Mesenchymal stem cell (in vitro differentiated cells and primary cell): ENCODE results near the gene ST7.
A peak's percentile ranks its signal among the peaks of the same experiment; 100 is the strongest.

Experiments
- DNase-seq: peaks from one replicate; pipeline ENCODE4 v3.0.0-alpha.2; 2013
- H2AFZ ChIP-seq: one replicate; pipeline ENCODE4 v1.6.1; 2013; ENCODE audit warnings: low read depth, mild to moderate bottlenecking, control low read depth, inconsistent platforms, low read length, moderate library complexity
- H2AK5ac ChIP-seq: 2 replicates; pipeline ENCODE4 v1.6.1; 2013; ENCODE audit warnings: low read length, moderate library complexity, mild to moderate bottlenecking, inconsistent platforms; ENCODE audit not compliant: severe bottlenecking
- H2BK120ac ChIP-seq: one replicate; pipeline ENCODE4 v1.6.1; 2013; ENCODE audit warnings: low read depth, mild to moderate bottlenecking, inconsistent platforms, low read length, moderate library complexity
- H2BK12ac ChIP-seq, 2 experiments: one replicate each; pipeline ENCODE4 v1.6.1; 2013; ENCODE audit warnings: inconsistent platforms in 2 of 2, low read length in 2 of 2, mild to moderate bottlenecking in 2 of 2, moderate library complexity in 2 of 2, control low read depth in 1 of 2
- H2BK15ac ChIP-seq: one replicate; pipeline ENCODE4 v1.6.1; 2013; ENCODE audit warnings: mild to moderate bottlenecking, low read depth, inconsistent platforms; ENCODE audit not compliant: poor library complexity, severe bottlenecking
- H2BK5ac ChIP-seq: 2 replicates; pipeline ENCODE4 v1.6.1; 2013; ENCODE audit warnings: low read depth, mild to moderate bottlenecking, low read length, control low read depth, inconsistent platforms; ENCODE audit not compliant: poor library complexity, severe bottlenecking
- H3K14ac ChIP-seq, 2 experiments: one replicate each; pipeline ENCODE4 v1.6.1; 2013; ENCODE audit warnings: inconsistent platforms in 2 of 2, low read length in 2 of 2, control low read depth in 1 of 2, mild to moderate bottlenecking in 1 of 2, moderate library complexity in 1 of 2
- H3K18ac ChIP-seq, 2 experiments: one replicate each; pipeline ENCODE4 v1.6.1; 2013; ENCODE audit warnings: inconsistent platforms in 2 of 2, low read length in 2 of 2, control low read depth in 1 of 2, low read depth in 1 of 2, mild to moderate bottlenecking in 1 of 2
- H3K23ac ChIP-seq, 2 experiments: one replicate each; pipeline ENCODE4 v1.6.1; 2013; ENCODE audit warnings: inconsistent platforms in 2 of 2, low read length in 2 of 2, mild to moderate bottlenecking in 2 of 2, moderate library complexity in 2 of 2, control low read depth in 1 of 2
- H3K27ac ChIP-seq: 2 replicates; pipeline ENCODE4 v1.5.1; 2013; ENCODE audit warnings: mild to moderate bottlenecking, moderate library complexity, low read length, control low read depth, inconsistent platforms; ENCODE audit not compliant: poor library complexity, severe bottlenecking
- H3K27me3 ChIP-seq, 2 experiments: 2 replicates each; pipeline versions ENCODE4 v1.6.1 to v1.7.0; 2013; ENCODE audit warnings: low read length in 2 of 2, mild to moderate bottlenecking in 2 of 2, moderate library complexity in 2 of 2, control low read depth in 1 of 2, inconsistent platforms in 1 of 2; ENCODE audit not compliant: control insufficient read depth in 1 of 2, insufficient read depth in 1 of 2
- H3K36me3 ChIP-seq, 2 experiments: 2 replicates each; pipeline versions ENCODE4 v1.6.1 to v1.7.0; 2013; ENCODE audit warnings: low read length in 2 of 2, control low read depth in 1 of 2, inconsistent platforms in 1 of 2, low read depth in 1 of 2, mild to moderate bottlenecking in 1 of 2; ENCODE audit not compliant: insufficient read depth in 2 of 2, control insufficient read depth in 1 of 2
- H3K4ac ChIP-seq, 2 experiments: one replicate each; pipeline ENCODE4 v1.6.1; 2013; ENCODE audit warnings: inconsistent platforms in 2 of 2, low read length in 2 of 2, mild to moderate bottlenecking in 2 of 2, moderate library complexity in 2 of 2, control low read depth in 1 of 2, low read depth in 1 of 2
- H3K4me1 ChIP-seq: 2 replicates; pipeline ENCODE4 v1.6.1; 2013; ENCODE audit warnings: low read depth, low read length, control low read depth; ENCODE audit not compliant: control insufficient read depth, insufficient read depth
- H3K4me2 ChIP-seq: 2 replicates; pipeline ENCODE4 v1.6.1; 2013; ENCODE audit warnings: low read length, mild to moderate bottlenecking, inconsistent platforms; ENCODE audit not compliant: poor library complexity, severe bottlenecking
- H3K4me3 ChIP-seq, 2 experiments: 2 replicates each; pipeline versions ENCODE4 v1.5.1 to v1.7.0; 2013; ENCODE audit warnings: low read length in 2 of 2, mild to moderate bottlenecking in 2 of 2, control low read depth in 1 of 2, low read depth in 1 of 2; ENCODE audit not compliant: insufficient read depth in 1 of 2
- H3K79me1 ChIP-seq: replicated peaks from 2 replicates; pipeline ENCODE4 v1.6.1; 2013; ENCODE audit warnings: mild to moderate bottlenecking, control low read depth, low read length, inconsistent platforms; ENCODE audit not compliant: poor library complexity, severe bottlenecking
- H3K9ac ChIP-seq: 2 replicates; pipeline ENCODE4 v1.7.0; 2013; ENCODE audit warnings: mild to moderate bottlenecking, low read length, moderate library complexity
- H3K9me3 ChIP-seq: 2 replicates; pipeline ENCODE4 v1.7.0; 2013; ENCODE audit warnings: mild to moderate bottlenecking, low read length; ENCODE audit not compliant: control insufficient read depth
- H4K8ac ChIP-seq: one replicate; pipeline ENCODE4 v1.6.1; 2013; ENCODE audit warnings: inconsistent platforms, mild to moderate bottlenecking, low read length, moderate library complexity
- H4K91ac ChIP-seq: one replicate; pipeline ENCODE4 v1.6.1; 2013; ENCODE audit warnings: mild to moderate bottlenecking, low read length, inconsistent platforms
- WGBS: methylation state at CpG from one replicate; pipeline ENCODE4 v1.1.7; 2013; ENCODE audit warnings: mixed read lengths; 5-methylcytosine and 5-hydroxymethylcytosine counted together

Gene ST7

DNA sequence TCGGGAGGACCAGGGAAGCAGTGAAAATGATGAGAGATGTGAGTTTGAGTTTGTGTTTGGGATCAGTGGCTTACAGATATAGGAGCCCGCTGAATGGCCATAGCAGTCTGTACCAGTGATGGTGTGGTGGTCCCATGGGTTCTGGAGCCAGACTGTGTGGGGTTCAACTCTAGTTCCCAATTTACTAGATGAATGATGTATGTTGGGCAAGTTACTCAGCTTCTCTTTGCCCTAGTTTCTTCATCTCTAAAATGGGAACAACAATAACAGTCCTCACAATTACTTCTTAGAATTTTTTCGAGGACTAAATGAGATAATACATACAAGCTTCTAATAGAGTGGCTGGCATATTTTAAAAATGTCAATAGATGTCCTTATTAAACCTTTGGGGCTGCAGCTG, 185.2 kb downstream of the ST7 start:
- H3K4me1 ChIP-seq, result peaks cover 7% of the 10 kb centered on the region
- no peak overlapping the region for H3K4me2 ChIP-seq
- no peaks in the 10 kb centered on the region for H3K9me3 ChIP-seq
- no peak overlapping the region for H3K4ac ChIP-seq
- 99% methylated on average over 2 of the region's 3 CpGs for WGBS
- H2BK120ac ChIP-seq, result no peak overlapping the region
- no peak overlapping the region for H2BK12ac ChIP-seq
- H4K8ac ChIP-seq, result no peak overlapping the region
- H3K23ac ChIP-seq, result no peak overlapping the region
- DNase-seq, result no peak
- H4K91ac ChIP-seq, result no peak overlapping the region
- H2BK5ac ChIP-seq, result no peak overlapping the region
- no peak overlapping the region for H3K9ac ChIP-seq
- no peak overlapping the region for H2BK15ac ChIP-seq
- no peak overlapping the region for H3K14ac ChIP-seq
- no peak overlapping the region for H3K27ac ChIP-seq
- H2AFZ ChIP-seq, result no peak overlapping the region
- no peaks in the 10 kb centered on the region for H3K27me3 ChIP-seq
- H3K18ac ChIP-seq, result no peak overlapping the region
- peak overlapping the region; percentile 6 for H2AK5ac ChIP-seq
- H3K36me3 ChIP-seq, result peaks cover 3 to 41% of the 10 kb centered on the region in 2 experiments
- peaks cover 3% of the 10 kb centered on the region for H3K79me1 ChIP-seq
- H3K4me3 ChIP-seq, result no peak overlapping the region

DNA sequence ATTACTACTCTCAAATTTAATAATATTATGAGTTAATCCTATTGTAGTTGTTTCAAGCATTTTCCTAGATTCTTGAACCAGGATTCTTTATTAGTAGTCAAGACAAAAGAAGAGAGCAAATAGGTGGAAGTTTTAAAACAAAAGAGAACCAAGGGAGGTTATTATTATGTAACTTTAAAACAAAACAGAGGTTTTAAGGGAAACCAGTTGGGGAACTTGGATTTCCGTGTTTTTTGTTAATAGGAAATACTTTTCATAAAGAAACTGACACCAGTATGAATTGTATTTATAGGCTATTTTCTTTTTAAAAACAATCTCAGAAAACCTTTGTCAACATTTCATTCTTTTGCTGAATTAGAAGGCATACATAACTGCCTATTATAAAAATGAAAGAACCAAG, 185.7 kb downstream of the ST7 start:
- H3K4ac ChIP-seq, result no peak overlapping the region
- H3K14ac ChIP-seq, result no peak overlapping the region
- H3K79me1 ChIP-seq, result peaks cover 3% of the 10 kb centered on the region
- no peak overlapping the region for H3K18ac ChIP-seq
- no peaks in the 10 kb centered on the region for H3K27me3 ChIP-seq
- no peak overlapping the region for H3K27ac ChIP-seq
- no peak overlapping the region for H4K8ac ChIP-seq
- H2AFZ ChIP-seq, result no peak overlapping the region
- H3K4me1 ChIP-seq, result peaks cover 7% of the 10 kb centered on the region
- no peak overlapping the region for H2AK5ac ChIP-seq
- no peak overlapping the region for H3K4me2 ChIP-seq
- H3K9ac ChIP-seq, result no peak overlapping the region
- DNase-seq, result no peak
- no peak overlapping the region for H3K23ac ChIP-seq
- H3K9me3 ChIP-seq, result no peaks in the 10 kb centered on the region
- no peak overlapping the region for H2BK12ac ChIP-seq
- no peak overlapping the region for H2BK120ac ChIP-seq
- no peak overlapping the region for H3K4me3 ChIP-seq
- H2BK15ac ChIP-seq, result no peak overlapping the region
- H3K36me3 ChIP-seq, result peaks cover 3 to 41% of the 10 kb centered on the region in 2 experiments
- H2BK5ac ChIP-seq, result no peak overlapping the region
- H4K91ac ChIP-seq, result no peak overlapping the region
- WGBS, result no CpG with 5 or more reads among the region's 1 CpG

DNA sequence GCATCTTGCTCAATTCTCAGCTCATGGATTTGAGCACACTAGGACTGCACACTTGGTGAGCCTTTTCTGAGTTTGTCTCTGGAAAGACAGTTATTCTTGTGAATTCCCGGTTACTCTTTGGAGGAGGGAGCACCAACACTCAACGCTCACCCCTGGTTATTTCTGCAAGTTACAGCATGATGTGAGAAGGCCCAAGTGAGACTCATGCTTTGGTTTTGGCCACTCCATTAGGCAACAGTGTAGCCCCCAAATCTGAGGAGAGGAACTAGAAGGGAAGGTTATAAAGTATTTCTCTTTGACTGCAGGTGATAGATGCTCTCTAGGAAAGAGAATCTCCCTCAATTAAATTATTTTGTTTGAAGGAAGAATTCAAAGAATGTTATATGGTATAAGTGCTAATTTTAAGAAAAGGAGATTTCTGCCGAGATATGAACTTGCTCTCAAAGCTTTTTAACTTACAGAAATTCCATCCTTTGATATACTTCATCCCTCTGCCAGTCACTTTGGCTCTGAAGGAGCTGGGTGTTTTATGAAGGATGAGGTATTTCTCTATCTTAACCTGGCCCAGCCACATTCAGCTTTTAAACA, 186.2 kb downstream of the ST7 start:
- no peak overlapping the region for H4K8ac ChIP-seq
- peaks cover 3 to 41% of the 10 kb centered on the region in 2 experiments for H3K36me3 ChIP-seq
- H4K91ac ChIP-seq, result no peak overlapping the region
- H2BK5ac ChIP-seq, result no peak overlapping the region
- no peak overlapping the region for H3K23ac ChIP-seq
- H3K18ac ChIP-seq, result no peak overlapping the region
- H3K14ac ChIP-seq, result no peak overlapping the region
- H3K27me3 ChIP-seq, result no peaks in the 10 kb centered on the region
- no peak overlapping the region for H3K27ac ChIP-seq
- no peak overlapping the region for H3K9ac ChIP-seq
- H3K79me1 ChIP-seq, result peaks cover 3% of the 10 kb centered on the region
- H2BK15ac ChIP-seq, result no peak overlapping the region
- peaks cover 7% of the 10 kb centered on the region for H3K4me1 ChIP-seq
- H3K4me3 ChIP-seq, result no peak overlapping the region
- H2AK5ac ChIP-seq, result no peak overlapping the region
- H2BK120ac ChIP-seq, result no peak overlapping the region
- WGBS, result 96% methylated on average over 2 of the region's 3 CpGs
- no peak for DNase-seq
- no peak overlapping the region for H2BK12ac ChIP-seq
- H3K4ac ChIP-seq, result no peak overlapping the region
- H3K9me3 ChIP-seq, result no peaks in the 10 kb centered on the region
- no peak overlapping the region for H3K4me2 ChIP-seq
- no peak overlapping the region for H2AFZ ChIP-seq

DNA sequence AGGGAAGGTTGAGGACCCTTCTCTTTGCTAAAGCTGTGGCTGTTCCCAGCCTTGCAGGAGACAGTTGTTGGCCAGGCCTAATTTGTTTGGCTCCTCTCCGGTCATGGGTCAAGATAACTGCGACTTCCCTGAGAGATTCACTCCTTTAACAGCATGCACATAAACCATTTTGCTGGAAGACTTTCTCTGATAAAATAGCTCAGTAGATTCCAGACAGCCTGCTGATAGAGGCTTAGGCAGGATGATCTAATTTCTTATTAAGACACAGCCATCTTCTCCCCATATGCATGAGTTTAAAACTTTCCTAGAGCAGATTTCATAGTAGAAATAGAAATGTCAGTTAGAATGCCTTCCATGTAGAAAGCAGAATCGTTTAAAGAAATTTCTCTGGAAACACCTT, 187.6 kb downstream of the ST7 start:
- 78% methylated on average over 3 of the region's 3 CpGs for WGBS

More for the DNA sequence above, 187.6 kb downstream of the ST7 start:
- H3K4me1 ChIP-seq, result peaks cover 3% of the 10 kb centered on the region
- H3K4ac ChIP-seq, result no peak overlapping the region
- H2AFZ ChIP-seq, result no peak overlapping the region
- no peak overlapping the region for H3K18ac ChIP-seq
- no peaks in the 10 kb centered on the region for H3K27me3 ChIP-seq
- no peak overlapping the region for H3K4me3 ChIP-seq
- no peak overlapping the region for H2BK5ac ChIP-seq
- no peak overlapping the region for H2BK12ac ChIP-seq
- H4K8ac ChIP-seq, result no peak overlapping the region
- no peak overlapping the region for H3K9ac ChIP-seq
- H2AK5ac ChIP-seq, result no peak overlapping the region
- DNase-seq, result no peak
- no peak overlapping the region for H3K23ac ChIP-seq
- H3K9me3 ChIP-seq, result no peaks in the 10 kb centered on the region
- peaks cover 3 to 37% of the 10 kb centered on the region in 2 experiments for H3K36me3 ChIP-seq
- H3K27ac ChIP-seq, result no peak overlapping the region
- no peak overlapping the region for H2BK15ac ChIP-seq
- no peak overlapping the region for H3K4me2 ChIP-seq
- peaks cover 3% of the 10 kb centered on the region for H3K79me1 ChIP-seq
- no peak overlapping the region for H2BK120ac ChIP-seq
- no peak overlapping the region for H3K14ac ChIP-seq
- H4K91ac ChIP-seq, result no peak overlapping the region
